GM19240 (cell line): Measurements from ENCODE around the gene PTDSS2.
A peak's percentile ranks its signal among the peaks of the same experiment; 100 is the strongest.
"Not testable (repeated sequence)": the region's sequence is repeated elsewhere in the genome, so short reads cannot be mapped to it uniquely, and the experiment has no call there.

Experiments used
- DNase-seq: peaks from one replicate; pipeline ENCODE4 v3.0.0; 2011; ENCODE audit warnings: low spot score; ENCODE audit not compliant: insufficient read length

Gene PTDSS2

DNA sequence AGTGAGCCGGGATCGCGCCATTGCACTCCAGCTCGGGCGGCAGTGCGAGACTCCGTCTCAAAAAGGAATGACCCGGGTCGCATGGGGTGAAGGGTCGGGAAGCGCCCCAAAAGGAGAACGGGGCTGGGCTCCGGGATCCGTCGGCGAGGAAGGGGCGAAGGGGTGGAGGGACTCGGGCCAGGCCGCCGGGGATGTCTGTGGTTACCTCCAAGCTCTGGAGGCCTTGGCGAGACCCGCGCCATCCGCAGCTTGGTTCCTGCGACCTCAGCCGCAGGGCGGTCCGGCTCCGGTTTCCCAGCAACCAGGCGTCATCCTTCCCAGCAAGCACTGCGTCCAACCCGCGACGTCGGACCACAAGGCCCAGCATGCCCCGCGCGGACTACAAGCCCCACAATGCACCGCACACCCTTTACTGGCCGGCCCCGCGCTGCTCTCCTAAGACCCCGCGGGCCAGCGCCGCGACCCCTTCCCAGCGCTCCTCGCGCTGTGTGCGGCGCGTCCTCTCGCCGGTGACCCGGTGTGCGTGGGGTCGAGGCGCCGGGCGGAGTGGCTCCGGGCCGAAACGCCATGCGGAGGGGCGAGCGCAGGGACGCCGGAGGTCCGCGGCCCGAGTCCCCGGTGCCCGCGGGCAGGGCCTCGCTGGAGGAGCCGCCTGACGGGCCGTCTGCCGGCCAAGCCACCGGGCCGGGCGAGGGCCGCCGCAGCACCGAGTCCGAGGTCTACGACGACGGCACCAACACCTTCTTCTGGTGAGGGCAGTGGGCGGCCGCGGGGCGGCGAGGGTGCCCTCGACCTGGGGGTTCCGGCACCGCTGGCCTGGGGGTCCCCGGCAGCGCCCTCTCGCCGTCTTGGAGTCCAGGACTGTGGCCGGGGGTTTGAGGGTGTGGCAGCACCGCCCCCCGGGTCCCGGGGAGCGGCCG, at the start of gene PTDSS2:
Gene PTDSS2, plus strand, starts transcription at position 391 of the 920 bp plus-strand sequence. Its CDS starts 177 bp downstream, at position 568.
- DNase-seq: peak; percentile 92

DNA sequence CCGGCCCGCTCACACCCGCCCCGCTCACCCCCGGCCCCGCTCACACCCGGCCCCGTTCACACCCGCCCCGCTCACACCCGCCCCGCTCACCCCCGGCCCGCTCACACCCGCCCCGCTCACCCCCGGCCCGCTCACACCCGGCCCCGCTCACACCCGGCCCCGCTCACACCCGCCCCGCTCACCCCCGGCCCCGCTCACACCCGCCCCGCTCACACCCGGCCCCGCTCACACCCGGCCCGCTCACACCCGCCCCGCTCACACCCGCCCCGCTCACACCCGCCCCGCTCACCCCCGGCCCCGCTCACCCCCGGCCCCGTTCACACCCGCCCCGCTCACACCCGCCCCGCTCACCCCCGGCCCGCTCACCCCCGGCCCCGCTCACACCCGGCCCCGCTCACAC, 48.9 kb upstream of the PTDSS2 start:
- DNase-seq: not testable (repeated sequence)

DNA sequence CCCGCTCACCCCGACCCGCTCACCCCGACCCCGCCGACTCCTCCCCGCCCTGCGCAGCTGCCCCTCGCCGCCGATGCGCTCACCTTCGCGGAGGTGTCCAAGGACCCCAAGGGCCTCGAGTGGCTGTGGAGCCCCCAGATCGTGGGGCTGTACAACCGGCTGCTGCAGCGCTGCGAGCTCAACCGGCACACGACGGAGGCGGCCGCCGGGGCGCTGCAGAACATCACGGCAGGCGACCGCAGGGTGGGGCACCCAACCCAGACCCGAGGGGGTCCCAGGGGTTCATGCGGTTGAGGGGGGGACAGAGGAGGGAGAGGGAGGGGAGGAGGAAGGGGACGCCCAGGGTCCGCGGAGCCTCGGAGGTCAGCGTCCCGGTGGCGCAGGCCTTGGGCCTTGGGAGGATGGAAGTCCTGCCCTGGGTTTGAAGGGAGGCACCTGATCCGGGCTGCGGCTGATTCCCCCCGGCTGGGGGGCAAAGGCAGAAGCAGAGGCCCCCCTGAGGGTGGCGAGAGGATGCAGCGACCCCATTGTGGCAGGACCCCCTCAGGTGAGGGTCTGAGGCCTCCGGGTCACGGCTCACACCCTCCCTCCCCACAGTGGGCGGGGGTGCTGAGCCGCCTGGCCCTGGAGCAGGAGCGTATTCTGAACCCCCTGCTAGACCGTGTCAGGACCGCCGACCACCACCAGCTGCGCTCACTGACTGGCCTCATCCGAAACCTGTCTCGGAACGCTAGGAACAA, 46.9 kb upstream of the PTDSS2 start:
- DNase-seq: no peak

DNA sequence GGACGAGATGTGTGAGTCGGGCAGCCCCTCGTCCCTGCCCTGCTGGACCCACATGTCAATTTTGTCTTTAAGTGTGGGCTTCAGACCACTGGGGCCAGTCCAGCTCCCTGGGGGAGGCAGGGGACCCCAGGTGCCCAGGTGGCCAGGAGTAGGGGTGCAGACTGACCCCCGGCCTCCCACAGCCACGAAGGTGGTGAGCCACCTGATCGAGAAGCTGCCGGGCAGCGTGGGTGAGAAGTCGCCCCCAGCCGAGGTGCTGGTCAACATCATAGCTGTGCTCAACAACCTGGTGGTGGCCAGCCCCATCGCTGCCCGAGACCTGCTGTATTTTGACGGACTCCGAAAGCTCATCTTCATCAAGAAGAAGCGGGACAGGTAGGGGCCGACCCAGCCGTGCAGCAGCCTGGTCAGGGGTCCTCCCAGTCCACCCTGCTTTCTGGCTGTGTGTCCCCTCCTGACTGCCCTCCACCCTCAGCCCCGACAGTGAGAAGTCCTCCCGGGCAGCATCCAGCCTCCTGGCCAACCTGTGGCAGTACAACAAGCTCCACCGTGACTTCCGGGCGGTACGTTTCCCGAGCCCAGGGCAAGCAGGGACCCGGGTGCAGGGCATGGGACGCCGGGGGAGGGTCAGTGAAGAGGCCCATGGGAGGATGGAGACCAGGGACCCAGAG, 46.2 kb upstream of the PTDSS2 start:
- DNase-seq: no peak

DNA sequence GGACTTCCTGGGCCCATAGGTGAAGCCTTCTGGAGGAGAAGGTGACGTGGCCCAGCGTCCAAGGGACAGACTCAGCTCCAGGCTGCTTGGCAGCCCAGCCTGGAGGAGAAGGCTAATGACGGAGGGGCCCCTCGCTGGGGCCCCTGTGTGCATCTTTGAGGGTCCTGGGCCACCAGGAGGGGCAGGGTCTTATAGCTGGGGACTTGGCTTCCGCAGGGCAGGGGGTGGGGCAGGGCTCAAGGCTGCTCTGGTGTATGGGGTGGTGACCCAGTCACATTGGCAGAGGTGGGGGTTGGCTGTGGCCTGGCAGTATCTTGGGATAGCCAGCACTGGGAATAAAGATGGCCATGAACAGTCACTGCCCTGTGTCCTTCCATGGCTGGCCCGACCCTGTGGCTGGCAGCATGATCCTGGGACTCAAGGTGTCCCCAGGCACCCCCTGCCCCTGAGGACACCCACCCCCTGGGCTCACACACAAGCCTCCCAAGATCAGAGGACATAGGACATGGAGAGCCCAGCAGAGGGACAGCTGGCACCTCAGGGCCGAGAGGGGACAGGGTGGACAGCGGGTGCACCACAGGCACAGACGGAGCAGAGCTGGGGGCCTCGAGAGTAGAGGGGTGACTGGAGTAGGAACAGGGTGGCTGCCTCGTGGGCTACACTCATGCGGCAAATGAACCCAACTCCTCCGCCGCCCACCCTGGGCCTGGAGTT, 45.4 kb upstream of the PTDSS2 start:
- no peak for DNase-seq

DNA sequence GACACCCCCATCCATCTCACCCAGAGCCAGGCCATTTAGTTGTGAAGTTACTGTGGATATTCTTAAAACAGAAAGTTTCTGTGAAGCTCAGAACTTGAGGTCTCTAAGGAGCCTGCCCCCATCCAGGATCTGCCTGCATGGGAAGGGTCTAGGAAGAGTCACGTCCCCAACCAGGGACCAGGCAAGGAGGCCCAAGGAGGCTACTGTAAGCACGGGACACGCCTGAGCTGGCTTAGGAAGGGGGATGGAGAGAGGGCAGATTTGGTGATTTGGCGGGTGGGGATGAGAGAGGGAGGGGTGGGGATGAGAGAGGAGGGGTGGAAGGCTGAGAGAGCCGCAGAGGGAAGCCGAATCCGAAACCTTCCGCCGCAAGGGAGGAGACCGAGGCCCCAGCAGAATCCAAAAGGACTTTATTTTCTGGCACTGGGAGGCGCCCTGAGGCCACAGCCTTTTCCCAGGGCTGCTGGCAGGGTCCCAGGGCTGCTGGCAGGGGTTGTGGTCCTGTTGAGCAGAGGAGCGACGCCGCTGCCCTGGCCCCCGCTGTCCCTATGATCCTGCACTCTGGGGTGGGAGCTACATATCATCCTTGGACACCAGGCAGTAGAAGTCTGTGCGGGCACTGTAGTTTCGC, 44.6 kb upstream of the PTDSS2 start:
- no peak for DNase-seq

DNA sequence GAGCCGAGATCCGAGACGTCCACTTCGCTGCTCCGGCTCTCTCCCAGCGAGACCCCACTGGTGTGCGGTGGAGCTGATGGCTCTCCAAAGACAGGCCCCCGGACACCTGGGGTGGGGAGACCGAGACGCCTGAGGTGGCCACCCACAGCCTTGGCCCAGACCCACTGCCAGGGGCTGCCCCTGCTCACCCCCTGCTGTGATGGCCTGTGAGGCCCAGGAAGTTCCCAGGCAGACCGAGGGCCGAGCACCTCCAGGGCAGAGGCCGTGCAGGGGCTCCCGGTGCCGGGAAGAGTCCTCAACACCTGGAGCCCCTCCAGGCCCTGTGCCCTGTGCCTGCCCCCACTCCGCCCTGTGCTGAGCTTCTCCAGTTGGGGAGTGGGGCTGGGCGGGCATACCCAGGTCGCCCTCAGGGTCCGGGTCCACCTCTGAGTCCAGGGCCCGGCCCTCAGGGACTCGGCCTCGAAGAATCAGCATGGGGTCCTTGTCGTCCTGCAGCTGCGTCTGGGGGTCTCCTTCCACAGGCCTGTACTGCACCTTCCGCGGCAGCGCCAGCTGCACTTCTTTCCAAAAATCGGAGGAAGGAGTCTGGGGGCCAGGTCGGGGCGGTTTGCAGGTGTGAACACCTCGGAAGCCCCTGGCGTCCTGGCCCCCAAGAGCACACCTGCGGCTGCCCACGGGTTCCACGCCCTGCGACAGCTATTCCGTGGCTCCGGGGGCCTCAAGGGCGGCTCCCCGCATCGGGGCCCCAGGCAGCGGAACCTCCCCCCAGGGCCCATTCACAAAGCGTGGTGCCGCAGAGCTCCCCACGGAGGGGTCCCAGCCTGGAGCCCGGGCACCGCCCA, 43.9 kb upstream of the PTDSS2 start:
- DNase-seq: no peak

DNA sequence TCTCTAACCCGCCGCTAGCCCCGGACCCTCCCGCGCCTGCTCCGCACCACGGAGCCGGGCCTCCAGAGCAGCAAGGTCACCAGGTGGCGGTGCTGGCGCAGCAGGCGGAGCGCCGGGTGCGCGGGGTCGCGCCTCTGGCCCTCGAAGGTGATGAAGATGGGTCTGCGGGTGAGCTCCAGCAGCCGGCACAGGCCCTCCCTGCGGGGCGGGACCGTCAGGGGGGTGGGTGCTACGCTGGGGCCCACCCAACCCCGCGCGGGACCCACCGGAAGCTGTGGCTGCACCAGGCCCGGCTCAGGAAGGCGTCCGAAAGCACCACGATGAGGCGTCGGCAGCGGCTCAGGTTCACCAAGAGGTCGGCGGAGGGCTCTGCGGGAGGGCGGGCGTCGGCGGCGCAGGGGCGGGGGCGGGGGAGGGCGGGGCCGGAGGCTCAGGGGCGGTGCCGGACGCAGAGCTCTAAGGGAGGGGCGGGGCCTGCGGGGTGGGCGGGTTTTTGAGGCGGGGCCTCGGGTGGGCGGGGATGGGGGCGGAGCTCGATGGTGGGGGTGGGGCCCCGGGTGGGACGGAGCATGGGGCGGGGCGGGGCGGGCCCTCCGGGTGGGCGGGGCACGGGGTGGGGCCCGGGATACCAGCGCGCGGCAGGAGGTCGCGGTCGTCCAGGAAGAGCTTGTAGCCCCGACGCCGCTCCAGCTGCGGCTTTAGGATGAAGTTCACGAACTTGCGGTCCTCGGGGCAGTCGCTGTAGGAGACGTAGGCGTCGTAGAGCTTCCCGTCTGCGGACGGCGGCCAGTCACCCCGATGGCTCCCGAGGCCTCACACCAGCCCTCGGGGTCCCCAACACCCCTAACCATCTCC, 43.1 kb upstream of the PTDSS2 start:
- DNase-seq: peak; percentile 91

DNA sequence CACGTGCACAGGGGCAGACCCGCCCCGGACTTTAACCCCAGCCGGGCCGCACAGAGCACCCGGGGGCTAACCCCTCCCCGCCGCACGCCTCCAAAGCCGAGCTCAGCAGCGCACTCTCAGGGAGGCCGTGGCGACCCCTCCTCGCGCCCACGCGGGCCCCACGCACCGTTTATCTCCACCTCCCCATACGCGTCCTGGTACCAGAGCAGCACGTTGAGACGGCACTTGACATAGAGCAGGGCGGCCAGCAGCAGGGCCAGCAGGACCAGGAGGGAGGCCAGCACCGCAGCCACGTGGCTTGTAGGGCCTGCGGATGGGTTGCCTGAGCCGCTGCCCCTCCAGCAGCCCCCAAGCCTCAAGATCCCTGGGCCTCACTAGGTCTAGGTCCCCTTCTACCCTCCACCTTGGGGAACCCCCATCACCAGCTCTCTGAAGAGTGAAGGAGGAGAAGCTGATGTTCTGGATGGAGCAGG, 42.4 kb upstream of the PTDSS2 start:
- no peak for DNase-seq

DNA sequence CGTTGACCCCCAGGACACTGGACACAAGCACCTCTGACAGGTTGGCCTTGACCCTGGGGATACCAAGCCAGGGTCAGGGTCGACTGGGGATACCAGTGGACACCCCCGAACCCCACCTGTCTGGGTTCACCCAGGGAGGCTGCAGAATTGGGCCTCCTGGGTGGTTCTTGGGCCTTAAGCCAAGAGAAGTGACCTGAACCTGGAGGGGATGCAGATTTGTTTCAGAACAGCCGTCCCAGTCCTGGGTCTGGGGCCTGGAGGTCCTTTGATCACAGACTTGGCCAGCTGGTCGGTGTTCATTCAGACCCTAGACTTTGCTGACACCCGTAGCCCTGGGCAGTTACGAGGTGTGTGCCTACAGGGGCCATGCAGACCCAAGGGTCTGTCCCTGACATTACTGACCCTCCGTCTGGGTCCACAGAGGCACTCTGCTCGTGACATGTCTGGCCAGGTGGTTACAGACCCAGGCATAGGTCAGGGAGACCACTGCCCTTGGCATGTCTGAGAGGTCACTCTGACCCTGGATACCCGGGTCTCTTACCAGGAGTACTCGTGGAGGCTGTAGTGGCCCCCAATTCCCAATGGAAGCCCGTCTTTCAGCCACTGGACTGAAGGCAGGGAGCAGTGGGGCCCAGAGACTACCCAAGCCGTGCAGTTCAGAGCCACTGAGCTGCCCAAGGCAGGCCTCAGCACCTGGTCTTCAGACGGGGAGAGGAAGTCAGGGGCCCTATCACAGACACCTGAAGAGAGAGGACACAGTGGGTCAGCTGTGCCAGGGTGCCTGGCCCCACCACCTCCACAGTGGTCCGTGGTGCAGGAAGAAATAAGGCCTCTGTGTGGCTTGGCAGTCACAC, 41.7 kb upstream of the PTDSS2 start:
- DNase-seq: no peak

DNA sequence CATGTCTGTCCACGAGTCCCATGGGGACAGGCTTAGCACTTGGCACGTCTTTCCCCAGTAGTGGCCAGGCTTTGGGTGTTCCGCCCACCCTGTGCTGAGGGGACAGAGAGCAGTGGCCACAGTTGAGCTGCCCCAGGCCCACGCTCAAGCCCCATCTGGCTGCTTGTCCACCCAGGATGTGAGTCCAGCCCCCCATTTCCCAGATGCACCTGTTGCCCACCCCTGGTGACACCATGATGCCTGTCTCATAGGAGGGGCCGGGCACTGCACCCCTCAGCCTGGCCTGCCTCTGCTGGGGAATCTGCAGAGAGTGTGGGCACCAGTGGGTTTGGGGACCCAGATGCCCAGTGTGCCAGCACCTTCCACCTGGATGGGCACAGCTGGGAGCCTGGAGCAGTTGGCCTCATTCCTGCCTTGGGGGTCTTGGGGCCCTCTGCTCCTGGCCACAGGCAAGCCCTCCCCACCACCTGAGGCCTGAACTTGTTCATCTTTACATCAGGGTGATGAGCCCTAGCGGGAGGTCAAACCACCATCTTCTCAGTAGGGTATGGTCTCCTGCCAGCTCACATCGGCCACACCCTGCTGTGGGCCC, 41.0 kb upstream of the PTDSS2 start:
- DNase-seq: no peak

DNA sequence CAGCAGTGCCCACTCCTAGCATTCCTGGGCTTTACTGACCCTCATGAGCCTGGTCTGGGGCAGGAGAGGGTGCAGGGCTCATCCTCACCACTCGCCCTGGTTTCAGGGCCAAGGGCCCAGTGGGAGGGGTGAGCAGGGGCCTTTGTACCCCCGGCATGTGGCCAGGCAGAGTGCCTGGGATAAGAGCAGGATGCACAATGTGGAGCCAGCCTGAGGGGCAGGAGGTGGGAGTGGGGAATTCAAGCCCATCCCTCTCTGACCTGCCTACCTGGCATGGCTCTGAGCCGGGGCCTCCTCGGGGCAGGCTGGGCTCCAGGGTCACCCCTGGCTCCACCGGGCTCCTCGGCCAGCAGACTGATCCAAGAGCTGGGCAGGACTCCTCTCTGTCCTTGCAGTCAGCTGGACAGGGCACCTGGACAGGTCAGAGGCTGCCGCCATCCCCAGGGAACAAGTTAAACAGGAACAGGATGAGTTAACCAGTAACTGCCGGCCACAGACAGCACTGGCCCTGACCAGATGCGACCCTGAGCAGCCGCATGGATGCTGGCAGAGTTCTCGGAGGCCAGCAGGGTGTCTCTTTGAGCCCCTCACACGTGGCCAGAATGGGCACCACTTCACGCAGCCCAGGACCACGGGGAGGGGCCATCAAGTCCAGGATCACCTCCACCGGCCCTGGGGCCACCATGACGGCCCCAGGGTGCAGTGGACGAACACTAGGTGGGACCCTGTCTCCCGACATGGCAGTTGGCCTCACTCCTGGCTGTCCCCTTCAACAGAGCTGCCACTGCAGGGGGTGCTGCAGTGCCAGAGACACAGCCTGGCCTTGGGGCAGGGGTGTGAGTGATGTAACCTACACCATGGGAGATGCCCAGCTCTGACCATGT, 40.2 kb upstream of the PTDSS2 start:
- DNase-seq: no peak

DNA sequence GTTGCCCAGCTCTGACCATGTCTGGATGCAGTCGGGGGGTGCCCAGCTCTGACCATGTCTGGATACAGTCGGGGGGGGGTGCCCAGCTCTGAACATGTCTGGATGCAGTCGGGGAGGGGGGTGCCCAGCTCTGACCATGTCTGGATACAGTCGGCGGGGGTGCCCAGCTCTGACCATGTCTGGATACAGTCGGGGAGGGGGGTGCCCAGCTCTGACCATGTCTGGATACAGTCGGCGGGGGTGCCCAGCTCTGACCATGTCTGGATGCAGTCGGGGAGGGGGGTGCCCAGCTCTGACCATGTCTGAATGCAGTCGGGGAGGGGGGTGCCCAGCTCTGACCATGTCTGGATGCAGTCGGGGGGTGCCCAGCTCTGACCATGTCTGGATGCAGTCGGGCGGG, 39.4 kb upstream of the PTDSS2 start:
- not testable (repeated sequence) for DNase-seq

DNA sequence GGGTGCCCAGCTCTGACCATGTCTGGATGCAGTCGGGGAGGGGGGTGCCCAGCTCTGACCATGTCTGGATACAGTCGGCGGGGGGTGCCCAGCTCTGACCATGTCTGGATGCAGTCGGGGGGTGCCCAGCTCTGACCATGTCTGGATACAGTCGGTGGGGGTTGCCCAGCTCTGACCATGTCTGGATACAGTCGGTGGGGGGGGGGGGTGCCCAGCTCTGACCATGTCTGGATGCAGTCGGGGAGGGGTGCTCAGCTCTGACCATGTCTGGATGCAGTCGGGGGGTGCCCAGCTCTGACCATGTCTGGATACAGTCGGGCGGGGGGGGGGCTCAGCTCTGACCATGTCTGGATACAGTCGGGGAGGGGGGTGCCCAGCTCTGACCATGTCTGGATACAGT, 38.6 kb upstream of the PTDSS2 start:
- not testable (repeated sequence) for DNase-seq

DNA sequence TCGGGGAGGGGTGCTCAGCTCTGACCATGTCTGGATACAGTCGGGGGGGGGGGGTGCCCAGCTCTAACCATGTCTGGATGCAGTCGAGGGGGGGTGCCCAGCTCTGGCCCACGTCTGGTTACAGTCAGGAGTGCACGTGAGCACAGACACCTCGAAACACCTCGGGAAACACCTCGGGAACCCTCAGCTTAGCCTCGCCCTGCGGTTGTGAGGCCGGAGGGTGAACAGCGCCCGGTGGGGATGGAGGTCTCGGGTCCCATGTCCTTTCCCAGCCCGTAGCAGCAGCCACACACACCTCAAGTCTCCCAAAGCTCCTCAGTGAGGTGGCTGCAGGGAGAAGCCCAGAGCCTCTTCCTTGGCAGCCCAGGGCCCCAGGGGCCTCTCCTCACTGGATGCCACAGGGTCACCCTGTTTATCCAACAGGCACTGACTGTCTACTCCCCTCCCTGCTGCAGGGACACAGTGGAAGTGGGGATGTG, 37.4 kb upstream of the PTDSS2 start:
- no peak for DNase-seq
